ENCODE data around the gene FADS1. TPM values are rescaled to one million over a fixed set of nuclear protein-coding genes. Genes with fewer than 3 reads are reported as not detected.
A peak's percentile ranks its signal among the peaks of the same experiment; 100 is the strongest.

Gene FADS1
- total and polyA plus RNA-seq, 7 donors = 8.6 to 93.2 (median 17.2) TPM

GRCh38 chr11:61785837-61786402 lies 30.9 kb downstream of the FADS1 start:
- DNase-seq (peak in 1 of 2 donors; percentile 46), ATAC-seq (no peak)
- Histone ChIP-seq H3K36me3 (ENCODE audit: insufficient read depth in 1 of 2, low read depth in 1 of 2) (peaks cover 6 to 61% of the 10 kb centered on the region in 2 donors), H3K27me3 (ENCODE audit: insufficient read depth in 3 of 3, low read length in 2 of 3) (no peaks in the 10 kb centered on the region), H3K4me1 (peaks cover under 1% of the 10 kb centered on the region), H3K4me3 (no peak overlapping the region), H3K9me3 (no peaks in the 10 kb centered on the region), H3K27ac (no peak overlapping the region)
- no peak for TF ChIP-seq CTCF (IDR thresholded peaks at IDR 0.05)
- intact Hi-C loops (cut with DNase I) = no loop called here
- WGBS, 3 donors = 83 to 91% (median 85%) methylated on average over 9 to 11 of the region's 11 CpGs

- Histone ChIP-seq H3K4me1 (no peaks in the 10 kb centered on the region), H3K4me3 (no peak overlapping the region), H3K36me3 (ENCODE audit: insufficient read depth in 1 of 2, low read depth in 1 of 2) (peaks cover 0 to 50% of the 10 kb centered on the region in 2 donors), H3K9me3 (no peaks in the 10 kb centered on the region), H3K27ac (no peak overlapping the region), H3K27me3 (ENCODE audit: insufficient read depth in 3 of 3, low read length in 2 of 3) (no peaks in the 10 kb centered on the region)
- intact Hi-C loops (cut with DNase I) = no loop called here
- 65 to 81% (median 74%) methylated on average over 7 of the region's 7 CpGs for WGBS, 3 donors
- no peak for ATAC-seq
- no peak for TF ChIP-seq CTCF (IDR thresholded peaks at IDR 0.05)
- DNase-seq = peak in 1 of 2 donors; percentile 39
These were observed 32.3 kb downstream of the FADS1 start for GRCh38 chr11:61784506-61784805.

- H3K36me3 ChIP-seq (ENCODE audit: insufficient read depth in 1 of 2, low read depth in 1 of 2) = peaks cover 0 to 45% of the 10 kb centered on the region in 2 donors
- no peaks in the 10 kb centered on the region for H3K4me1 ChIP-seq
- intact Hi-C loops (cut with DNase I) = no loop called here
- ATAC-seq = no peak
- DNase-seq = peak in 1 of 2 donors; percentile 34
- 61 to 73% (median 62%) methylated on average over 13 of the region's 13 CpGs for WGBS, 3 donors
- H3K27ac ChIP-seq = no peak overlapping the region
- no peaks in the 10 kb centered on the region for H3K27me3 ChIP-seq (ENCODE audit: insufficient read depth in 3 of 3, low read length in 2 of 3)
- no peak overlapping the region for H3K4me3 ChIP-seq
- H3K9me3 ChIP-seq = no peaks in the 10 kb centered on the region
- TF ChIP-seq CTCF (IDR thresholded peaks at IDR 0.05) = no peak
These were observed 32.9 kb downstream of the FADS1 start for GRCh38 chr11:61783717-61784505.

- ATAC-seq = no peak
- no peak overlapping the region for H3K27ac ChIP-seq
- no peaks in the 10 kb centered on the region for H3K9me3 ChIP-seq
- H3K4me3 ChIP-seq = no peak overlapping the region
- no peaks in the 10 kb centered on the region for H3K4me1 ChIP-seq
- no peaks in the 10 kb centered on the region for H3K27me3 ChIP-seq (ENCODE audit: insufficient read depth in 3 of 3, low read length in 2 of 3)
- intact Hi-C loops (cut with DNase I) = no loop called here
- TF ChIP-seq CTCF (IDR thresholded peaks at IDR 0.05) = no peak
- WGBS, 3 donors = 65 to 79% (median 67%) methylated on average over 11 of the region's 11 CpGs
- H3K36me3 ChIP-seq (ENCODE audit: insufficient read depth in 1 of 2, low read depth in 1 of 2) = peaks cover 0 to 34% of the 10 kb centered on the region in 2 donors
- DNase-seq = peak in 1 of 2 donors; percentile 41
These were observed 34.0 kb downstream of the FADS1 start for GRCh38 chr11:61782841-61783240.

Measured in psoas muscle (tissue), 8 donors.